ENCODE measurements around the gene NLRP6. TPM values are rescaled to one million over a fixed set of nuclear protein-coding genes. Genes with fewer than 3 reads are reported as not detected.
A peak's percentile ranks its signal among the peaks of the same experiment; 100 is the strongest.
"Not testable (repeated sequence)": the region's sequence is repeated elsewhere in the genome, so short reads cannot be mapped to it uniquely, and the experiment has no call there.

NLRP6 gene
- total and polyA plus RNA-seq, 2 donors from 2014 or later: 0.32 to 1.6 TPM

DNA sequence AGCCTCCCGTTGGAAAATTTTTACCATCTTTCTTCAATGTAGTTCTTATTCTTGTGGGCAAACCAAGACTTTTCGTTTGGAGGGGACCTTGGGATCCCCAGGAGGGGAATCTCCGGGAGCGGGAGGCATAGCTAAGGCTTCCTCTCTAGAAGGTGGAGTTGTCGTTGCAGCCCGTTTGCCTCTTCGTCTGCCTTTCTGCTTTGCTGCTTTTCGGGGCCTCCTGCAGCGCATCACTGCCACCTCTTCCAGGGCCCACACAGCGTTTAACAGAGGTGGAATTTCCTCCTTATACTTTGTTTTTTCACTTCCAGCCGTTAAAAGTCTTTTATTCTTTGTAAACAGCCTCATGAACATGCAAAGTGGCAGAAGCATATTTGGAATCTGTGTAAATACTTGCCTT, 45.9 kb downstream of the NLRP6 start:
- Histone ChIP-seq H3K4me1 (ENCODE audit: control insufficient read depth in 2 of 3, insufficient read depth in 2 of 3, low read depth in 1 of 3, low read length in 3 of 3) (peaks cover 6 to 22% (median 15%) of the 10 kb centered on the region in 3 donors), H3K4me3 (ENCODE audit: low read length in 3 of 3) (no peak overlapping the region), H3K9ac (ENCODE audit: low read length in 3 of 3) (peak overlapping the region in 1 of 3 donors; percentile 12), H3K36me3 (ENCODE audit: control insufficient read depth in 2 of 3, insufficient read depth in 3 of 3, low read length in 3 of 3) (no peaks in the 10 kb centered on the region), H3K27ac (ENCODE audit: low read depth in 2 of 2, low read length in 2 of 2) (peak overlapping the region; percentile 43 to 56), H3K27me3 (ENCODE audit: control insufficient read depth, insufficient read depth, low read length) (no peaks in the 10 kb centered on the region), H3K9me3 (ENCODE audit: control insufficient read depth in 2 of 3, insufficient read depth in 1 of 3, low read length in 3 of 3) (no peaks in the 10 kb centered on the region)
- intact Hi-C loops (cut with DNase I): no loop called here
- FAIRE-seq (no peak), DNase-seq (peak in 3 of 5 donors; percentile 33 to 48 (median 40))
- TF ChIP-seq, protein P1, sequence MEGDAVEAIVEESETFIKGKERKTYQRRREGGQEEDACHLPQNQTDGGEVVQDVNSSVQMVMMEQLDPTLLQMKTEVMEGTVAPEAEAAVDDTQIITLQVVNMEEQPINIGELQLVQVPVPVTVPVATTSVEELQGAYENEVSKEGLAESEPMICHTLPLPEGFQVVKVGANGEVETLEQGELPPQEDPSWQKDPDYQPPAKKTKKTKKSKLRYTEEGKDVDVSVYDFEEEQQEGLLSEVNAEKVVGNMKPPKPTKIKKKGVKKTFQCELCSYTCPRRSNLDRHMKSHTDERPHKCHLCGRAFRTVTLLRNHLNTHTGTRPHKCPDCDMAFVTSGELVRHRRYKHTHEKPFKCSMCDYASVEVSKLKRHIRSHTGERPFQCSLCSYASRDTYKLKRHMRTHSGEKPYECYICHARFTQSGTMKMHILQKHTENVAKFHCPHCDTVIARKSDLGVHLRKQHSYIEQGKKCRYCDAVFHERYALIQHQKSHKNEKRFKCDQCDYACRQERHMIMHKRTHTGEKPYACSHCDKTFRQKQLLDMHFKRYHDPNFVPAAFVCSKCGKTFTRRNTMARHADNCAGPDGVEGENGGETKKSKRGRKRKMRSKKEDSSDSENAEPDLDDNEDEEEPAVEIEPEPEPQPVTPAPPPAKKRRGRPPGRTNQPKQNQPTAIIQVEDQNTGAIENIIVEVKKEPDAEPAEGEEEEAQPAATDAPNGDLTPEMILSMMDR (IDR thresholded peaks at IDR 0.05; ENCODE audit: borderline replicate concordance, extremely low read depth, insufficient read depth): no peak

DNA sequence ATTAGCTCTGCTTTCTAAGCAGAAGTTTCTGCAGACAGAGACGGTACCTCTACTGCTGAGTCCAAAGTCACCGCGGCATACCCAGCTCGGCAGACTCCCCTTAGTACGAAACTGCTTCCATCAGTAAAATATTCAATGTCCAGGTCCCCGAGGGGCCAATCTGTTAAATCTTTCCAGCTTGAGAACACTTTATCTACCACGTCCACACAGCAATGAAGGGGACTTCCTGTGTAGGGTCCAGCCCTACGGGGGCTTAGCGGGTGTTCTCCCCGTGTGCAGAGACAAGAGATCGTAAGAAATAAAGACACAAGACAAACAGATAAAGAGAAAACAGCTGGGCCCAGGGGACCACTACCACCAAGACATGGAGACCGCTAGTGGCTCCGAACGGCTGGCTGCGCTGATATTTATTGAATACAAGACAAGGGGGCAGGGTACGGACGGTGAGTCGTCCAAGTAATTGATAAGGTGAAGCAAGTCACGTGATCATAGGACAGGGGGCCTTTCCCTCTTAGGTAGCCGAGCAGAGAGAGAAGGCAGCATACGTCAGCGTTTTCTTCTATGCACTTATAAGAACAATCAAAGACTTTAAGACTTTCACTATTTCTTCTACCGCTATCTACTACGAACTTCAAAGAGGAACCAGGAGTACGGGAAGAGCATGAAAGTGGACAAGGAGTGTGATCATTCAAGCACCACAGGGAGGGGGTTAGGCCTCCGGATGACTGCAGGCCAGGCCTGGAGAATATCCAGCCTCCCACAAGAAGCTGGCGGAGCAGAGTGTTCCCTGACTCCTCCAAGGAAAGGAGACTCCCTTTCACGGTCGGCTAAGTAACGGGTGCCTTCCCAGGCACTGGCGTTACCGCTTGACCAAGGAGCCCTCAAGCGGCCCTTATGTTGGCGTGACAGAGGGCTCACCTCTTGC, 46.6 kb downstream of the NLRP6 start:
- H3K36me3 ChIP-seq (ENCODE audit: control insufficient read depth in 2 of 3, insufficient read depth in 3 of 3, low read length in 3 of 3); H3K27me3 ChIP-seq (ENCODE audit: control insufficient read depth, insufficient read depth, low read length); H3K9me3 ChIP-seq (ENCODE audit: control insufficient read depth in 2 of 3, insufficient read depth in 1 of 3, low read length in 3 of 3); H3K4me3 ChIP-seq (ENCODE audit: low read length in 3 of 3); intact Hi-C loops (cut with DNase I); FAIRE-seq: not testable (repeated sequence)
- Histone ChIP-seq H3K4me1 (ENCODE audit: control insufficient read depth in 2 of 3, insufficient read depth in 2 of 3, low read depth in 1 of 3, low read length in 3 of 3) (peaks cover 6 to 18% (median 15%) of the 10 kb centered on the region in 3 donors), H3K27ac (ENCODE audit: low read depth in 2 of 2, low read length in 2 of 2) (peak overlapping the region; percentile 43 to 56), H3K9ac (ENCODE audit: low read length in 3 of 3) (peak overlapping the region in 1 of 3 donors; percentile 12)
- peak in 4 of 5 donors; percentile 55 to 75 (median 64) for DNase-seq

- H3K9ac ChIP-seq (ENCODE audit: low read length in 3 of 3): peak overlapping the region in 1 of 3 donors; percentile 38
- TF ChIP-seq, protein P1 (IDR thresholded peaks at IDR 0.05; ENCODE audit: borderline replicate concordance, extremely low read depth, insufficient read depth): no peak
Measured at GRCh38 chr11:325796-326591, 47.8 kb downstream of the NLRP6 start.

DNA sequence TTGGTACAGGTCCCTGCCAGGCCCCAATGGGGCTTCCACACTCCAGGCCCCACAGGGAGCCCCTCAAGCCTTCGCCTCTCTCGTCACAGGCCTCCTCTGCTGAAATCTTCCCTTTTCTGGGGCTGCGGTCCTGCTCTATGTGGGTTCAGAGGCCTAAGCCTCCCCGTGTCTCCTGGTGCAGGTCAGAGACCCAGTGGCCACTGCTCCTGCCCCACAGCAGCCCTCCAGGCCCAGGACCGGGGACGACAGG, 48.3 kb downstream of the NLRP6 start:
- FAIRE-seq (no peak), DNase-seq (no peak)
- intact Hi-C loops (cut with DNase I): no loop called here
- TF ChIP-seq, protein P1 (IDR thresholded peaks at IDR 0.05; ENCODE audit: borderline replicate concordance, extremely low read depth, insufficient read depth): no peak
- Histone ChIP-seq H3K9ac (ENCODE audit: low read length in 3 of 3) (peak overlapping the region in 2 of 3 donors; percentile 38 to 46), H3K36me3 (ENCODE audit: control insufficient read depth in 2 of 3, insufficient read depth in 3 of 3, low read length in 3 of 3) (no peaks in the 10 kb centered on the region), H3K4me1 (ENCODE audit: control insufficient read depth in 2 of 3, insufficient read depth in 2 of 3, low read depth in 1 of 3, low read length in 3 of 3) (peaks cover 6 to 18% (median 15%) of the 10 kb centered on the region in 3 donors), H3K27ac (ENCODE audit: low read depth in 2 of 2, low read length in 2 of 2) (peak overlapping the region; percentile 91 to 96), H3K27me3 (ENCODE audit: control insufficient read depth, insufficient read depth, low read length) (no peaks in the 10 kb centered on the region), H3K4me3 (ENCODE audit: low read length in 3 of 3) (no peak overlapping the region), H3K9me3 (ENCODE audit: control insufficient read depth in 2 of 3, insufficient read depth in 1 of 3, low read length in 3 of 3) (no peaks in the 10 kb centered on the region)

More at GRCh38 chr11:325796-326591, 47.8 kb downstream of the NLRP6 start:
- Histone ChIP-seq H3K9me3 (ENCODE audit: control insufficient read depth in 2 of 3, insufficient read depth in 1 of 3, low read length in 3 of 3) (no peaks in the 10 kb centered on the region), H3K36me3 (ENCODE audit: control insufficient read depth in 2 of 3, insufficient read depth in 3 of 3, low read length in 3 of 3) (no peaks in the 10 kb centered on the region), H3K4me3 (ENCODE audit: low read length in 3 of 3) (no peak overlapping the region), H3K27ac (ENCODE audit: low read depth in 2 of 2, low read length in 2 of 2) (peak overlapping the region; percentile 91 to 96), H3K27me3 (ENCODE audit: control insufficient read depth, insufficient read depth, low read length) (no peaks in the 10 kb centered on the region), H3K4me1 (ENCODE audit: control insufficient read depth in 2 of 3, insufficient read depth in 2 of 3, low read depth in 1 of 3, low read length in 3 of 3) (peaks cover 6 to 18% (median 15%) of the 10 kb centered on the region in 3 donors)
- no peak for FAIRE-seq
- peak in 1 of 5 donors; percentile 79 for DNase-seq
- intact Hi-C loops (cut with DNase I): no loop called here

All from kidney (tissue), 14 donors.